Measurements from ENCODE around the gene BZW2. TPM values are rescaled to one million over a fixed set of nuclear protein-coding genes. Genes with fewer than 3 reads are reported as not detected.

Gene BZW2
- total and polyA plus RNA-seq, 2 donors (not counting 1 experiment from before 2014, with no cell fraction given), result 18.4 to 20.6 TPM

GRCh38 chr7:16708511-16708910 is 62.5 kb downstream of the BZW2 start:
- ATAC-seq (ENCODE audit: low read depth), result no peak
- CTCF ChIA-PET, result no interaction called here
- Histone ChIP-seq H4K20me1 (ENCODE audit: control insufficient read depth, insufficient read depth, low read length, poor library complexity, severe bottlenecking) (no peaks in the 10 kb centered on the region), H3K27ac (ENCODE audit: low read length in 2 of 2) (no peak overlapping the region), H3K4me1 (ENCODE audit: control insufficient read depth in 2 of 2, insufficient read depth in 2 of 2, low read length in 2 of 2) (no peaks in the 10 kb centered on the region), H3K9ac (ENCODE audit: low read length) (no peak overlapping the region), H3K4me2 (replicated peaks; ENCODE audit: low read depth, low read length, poor library complexity, severe bottlenecking) (no peak overlapping the region), H3K9me3 (ENCODE audit: control extremely low read depth in 1 of 3, control insufficient read depth in 2 of 3, insufficient read depth in 1 of 3, low read length in 2 of 3) (no peaks in the 10 kb centered on the region), H3K36me3 (replicated peaks in 1 of 2; ENCODE audit: control extremely low read depth in 1 of 2, control insufficient read depth in 1 of 2, extremely low read depth in 1 of 2, insufficient read depth in 2 of 2, low read length in 1 of 2) (peaks cover 5 to 6% of the 10 kb centered on the region in 2 experiments), H2AFZ (ENCODE audit: insufficient read depth, low read depth, low read length, poor library complexity, severe bottlenecking) (no peak overlapping the region), H3K79me2 (ENCODE audit: control insufficient read depth, insufficient read depth, low read length) (no peaks in the 10 kb centered on the region), H3K4me3 (ENCODE audit: control extremely low read depth in 1 of 5, extremely low read depth in 1 of 5, insufficient read depth in 1 of 5, low read depth in 2 of 5, low read length in 4 of 5) (no peak overlapping the region), H3K27me3 (replicated peaks in 1 of 4; ENCODE audit: control extremely low read depth in 1 of 4, control insufficient read depth in 3 of 4, insufficient read depth in 4 of 4, low read length in 3 of 4) (no peaks in the 10 kb centered on the region)
- Mint-ChIP-seq H3K27me3 (no peaks in the 10 kb centered on the region), H3K4me1 (peaks cover 5% of the 10 kb centered on the region), H3K27ac (no peak overlapping the region), H3K9me3 (ENCODE audit: insufficient read depth) (no peaks in the 10 kb centered on the region), H3K4me3 (no peak overlapping the region)
- POLR2A ChIA-PET, result no interaction called here
- intact Hi-C loops (cut with micrococcal nuclease), result no loop called here
- WGBS (ENCODE audit: insufficient coverage), result 100% methylated on average over 2 of the region's 4 CpGs
- no peak for DNase-seq
- TF ChIP-seq CTCF (IDR thresholded peaks at IDR 0.05), result no peak
- no peak for TF ChIP-seq EZH2 (IDR thresholded peaks at IDR 0.05; ENCODE audit: borderline replicate concordance, insufficient read depth, low read depth, low read length, poor library complexity, severe bottlenecking)

- intact Hi-C loops (cut with micrococcal nuclease), result no loop called here
- ATAC-seq (ENCODE audit: low read depth), result no peak
- H3K4me1 Mint-ChIP-seq, result peaks cover 5% of the 10 kb centered on the region
These were observed 63.0 kb downstream of the BZW2 start for GRCh38 chr7:16708980-16709379.

More at GRCh38 chr7:16708980-16709379, 63.0 kb downstream of the BZW2 start:
- H3K27me3 Mint-ChIP-seq, result no peaks in the 10 kb centered on the region
- H3K27ac Mint-ChIP-seq, result no peak overlapping the region
- 87% methylated on average over 2 of the region's 3 CpGs for WGBS (ENCODE audit: insufficient coverage)
- H3K9me3 ChIP-seq (ENCODE audit: control extremely low read depth in 1 of 3, control insufficient read depth in 2 of 3, insufficient read depth in 1 of 3, low read length in 2 of 3), result no peaks in the 10 kb centered on the region
- no peak overlapping the region for H3K27ac ChIP-seq (ENCODE audit: low read length in 2 of 2)
- DNase-seq, result no peak
- peaks cover 5 to 6% of the 10 kb centered on the region in 2 experiments for H3K36me3 ChIP-seq (replicated peaks in 1 of 2; ENCODE audit: control extremely low read depth in 1 of 2, control insufficient read depth in 1 of 2, extremely low read depth in 1 of 2, insufficient read depth in 2 of 2, low read length in 1 of 2)
- no peak overlapping the region for H3K4me3 Mint-ChIP-seq
- TF ChIP-seq CTCF (IDR thresholded peaks at IDR 0.05) (no peak), EZH2 (IDR thresholded peaks at IDR 0.05; ENCODE audit: borderline replicate concordance, insufficient read depth, low read depth, low read length, poor library complexity, severe bottlenecking) (no peak)
- no peak overlapping the region for H3K4me2 ChIP-seq (replicated peaks; ENCODE audit: low read depth, low read length, poor library complexity, severe bottlenecking)
- no peak overlapping the region for H3K9ac ChIP-seq (ENCODE audit: low read length)
- no peaks in the 10 kb centered on the region for H3K27me3 ChIP-seq (replicated peaks in 1 of 4; ENCODE audit: control extremely low read depth in 1 of 4, control insufficient read depth in 3 of 4, insufficient read depth in 4 of 4, low read length in 3 of 4)
- H3K4me3 ChIP-seq (ENCODE audit: control extremely low read depth in 1 of 5, extremely low read depth in 1 of 5, insufficient read depth in 1 of 5, low read depth in 2 of 5, low read length in 4 of 5), result no peak overlapping the region
- H3K4me1 ChIP-seq (ENCODE audit: control insufficient read depth in 2 of 2, insufficient read depth in 2 of 2, low read length in 2 of 2), result no peaks in the 10 kb centered on the region
- ChIA-PET POLR2A (no interaction called here), CTCF (no interaction called here)
- H3K9me3 Mint-ChIP-seq (ENCODE audit: insufficient read depth), result no peaks in the 10 kb centered on the region
- no peaks in the 10 kb centered on the region for H3K79me2 ChIP-seq (ENCODE audit: control insufficient read depth, insufficient read depth, low read length)
- no peak overlapping the region for H2AFZ ChIP-seq (ENCODE audit: insufficient read depth, low read depth, low read length, poor library complexity, severe bottlenecking)
- no peaks in the 10 kb centered on the region for H4K20me1 ChIP-seq (ENCODE audit: control insufficient read depth, insufficient read depth, low read length, poor library complexity, severe bottlenecking)

All from B cell (primary cell).